Measurements from ENCODE around the gene DESI2.

- TF ChIP-seq SP1 (IDR thresholded peaks at IDR 0.05) (no peak), FOXM1 (IDR thresholded peaks at IDR 0.05; ENCODE audit: borderline replicate concordance) (no peak), TARDBP (IDR thresholded peaks at IDR 0.05) (no peak), FOXK2 (IDR thresholded peaks at IDR 0.05) (no peak), ELF4 (IDR thresholded peaks at IDR 0.05) (no peak)
Measured at GRCh38 chr1:244633140-244633539, 19.8 kb upstream of the DESI2 start.

Data from HEK293T (cell line).